HG02981 (cell line): ENCODE results near the gene MINDY4B.
"Not testable (repeated sequence)": the region's sequence is repeated elsewhere in the genome, so short reads cannot be mapped to it uniquely, and the experiment has no call there.

Experiments
- ATAC-seq: cut with Tn5 transposase; IDR thresholded peaks from one replicate; pipeline ENCODE4 v1.9.1; 2021; ENCODE audit warnings: mild to moderate bottlenecking, moderate library complexity; ENCODE audit not compliant: unreplicated experiment

MINDY4B gene

GRCh38 chr3:150899141-150899540, 6.1 kb downstream of the MINDY4B start:
- ATAC-seq: no peak

GRCh38 chr3:150898046-150898754, 7.0 kb downstream of the MINDY4B start:
- ATAC-seq: no peak

GRCh38 chr3:150897592-150897991, 7.6 kb downstream of the MINDY4B start:
- ATAC-seq: no peak

GRCh38 chr3:150890831-150891230, 14.4 kb downstream of the MINDY4B start:
- ATAC-seq: no peak

- no peak for ATAC-seq
Observed at GRCh38 chr3:150890295-150890694, 14.9 kb downstream of the MINDY4B start.

- ATAC-seq: no peak
Observed at GRCh38 chr3:150889106-150889505, 16.1 kb downstream of the MINDY4B start.

GRCh38 chr3:150887031-150887430, 18.2 kb downstream of the MINDY4B start:
- no peak for ATAC-seq

- ATAC-seq: no peak
Observed at GRCh38 chr3:150885535-150885934, 19.7 kb downstream of the MINDY4B start.

- no peak for ATAC-seq
Observed at GRCh38 chr3:150878996-150879575, 26.2 kb downstream of the MINDY4B start.

- no peak for ATAC-seq
Observed at GRCh38 chr3:150878290-150878689, 26.9 kb downstream of the MINDY4B start.

GRCh38 chr3:150877303-150877702, 27.9 kb downstream of the MINDY4B start:
- no peak for ATAC-seq

- ATAC-seq: no peak
Observed at GRCh38 chr3:150876611-150877265, 28.5 kb downstream of the MINDY4B start.

GRCh38 chr3:150875548-150875947, 29.7 kb downstream of the MINDY4B start:
- ATAC-seq: no peak

- no peak for ATAC-seq
Observed at GRCh38 chr3:150874666-150875219, 30.5 kb downstream of the MINDY4B start.

GRCh38 chr3:150871192-150871591, 34.0 kb downstream of the MINDY4B start:
- ATAC-seq: no peak

GRCh38 chr3:150870406-150870805, 34.8 kb downstream of the MINDY4B start:
- no peak for ATAC-seq

GRCh38 chr3:150868282-150868681, 37.0 kb downstream of the MINDY4B start:
- ATAC-seq: no peak

- no peak for ATAC-seq
Observed at GRCh38 chr3:150867434-150867833, 37.8 kb downstream of the MINDY4B start.

- not testable (repeated sequence) for ATAC-seq
Observed at GRCh38 chr3:150863921-150864320, 41.3 kb downstream of the MINDY4B start.

- ATAC-seq: no peak
Observed at GRCh38 chr3:150861851-150862250, 43.4 kb downstream of the MINDY4B start.

- ATAC-seq: not testable (repeated sequence)
Observed at GRCh38 chr3:150857936-150858335, 47.3 kb downstream of the MINDY4B start.

- no peak for ATAC-seq
Observed at GRCh38 chr3:150850191-150850590, 55.0 kb downstream of the MINDY4B start.
